HG02678 (cell line): Measurements from ENCODE around the gene BMPR2.

ENCODE experiments used
- ATAC-seq: cut with Tn5 transposase; IDR thresholded peaks from one replicate; pipeline ENCODE4 v1.9.1; 2021; ENCODE audit warnings: mild to moderate bottlenecking, moderate library complexity; ENCODE audit not compliant: unreplicated experiment

Gene BMPR2

DNA sequence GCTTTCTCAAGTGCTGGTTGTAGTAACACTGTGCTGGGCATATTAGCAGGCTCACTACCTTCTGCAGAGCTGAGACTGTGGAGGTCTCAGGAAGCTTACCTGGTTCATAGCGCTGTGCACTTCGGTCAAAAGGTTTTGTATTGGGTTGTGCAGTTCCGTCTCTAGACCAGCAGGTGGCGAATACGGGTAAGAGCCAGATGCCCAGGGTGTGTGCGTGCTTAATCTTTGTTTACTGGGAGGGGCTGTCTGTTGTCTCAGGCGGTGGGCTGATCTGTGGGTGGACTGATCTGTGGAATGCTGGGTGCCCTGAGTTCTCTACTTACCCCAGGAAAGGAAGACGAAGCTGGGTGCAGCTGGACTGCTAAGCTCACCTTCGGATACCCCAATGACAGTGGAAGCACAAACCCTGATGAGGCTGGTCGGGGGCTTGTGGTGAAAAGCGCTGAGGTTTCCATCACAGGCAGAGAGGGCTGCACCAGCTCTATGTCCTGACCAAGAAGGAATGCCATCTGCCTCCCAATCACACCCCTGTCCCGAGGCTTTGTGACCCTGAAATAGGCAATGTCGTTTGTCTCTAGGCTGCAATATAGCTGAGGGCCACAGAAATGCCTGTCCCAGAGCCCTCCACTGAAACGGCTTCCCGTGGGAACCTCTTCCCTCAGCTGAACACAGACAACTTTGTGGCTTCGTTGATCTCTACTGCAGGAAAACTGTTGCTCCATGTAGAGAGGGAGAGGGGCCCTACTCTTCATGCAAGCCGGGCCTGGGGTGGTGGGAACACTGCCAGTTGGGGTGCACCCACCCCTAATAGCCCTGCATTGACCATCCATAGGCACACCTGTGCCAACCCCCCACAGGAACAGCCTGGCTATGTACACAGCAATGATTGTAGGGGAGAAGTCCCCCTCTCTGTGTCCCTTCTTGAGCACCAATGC lies 212.8 kb downstream of the BMPR2 start:
- peak; percentile 82 for ATAC-seq

DNA sequence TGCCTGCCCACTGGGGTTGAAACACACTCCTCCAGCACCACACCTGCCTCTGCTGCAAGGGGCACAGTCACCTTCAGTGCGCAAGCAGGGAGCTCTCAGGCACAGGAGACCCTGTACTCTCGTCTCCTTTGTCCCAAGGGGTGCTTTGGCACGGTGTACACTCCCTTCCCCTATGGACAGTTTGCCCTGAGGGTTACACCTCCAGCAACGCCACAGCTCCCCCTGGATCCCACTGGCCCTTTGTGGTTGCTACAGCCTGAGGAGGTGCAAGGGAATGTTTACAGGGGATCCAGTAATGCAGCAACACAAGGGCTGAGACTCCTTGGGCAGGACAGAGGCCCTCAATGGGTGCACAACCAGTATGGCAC lies 213.4 kb downstream of the BMPR2 start:
- no peak for ATAC-seq

DNA sequence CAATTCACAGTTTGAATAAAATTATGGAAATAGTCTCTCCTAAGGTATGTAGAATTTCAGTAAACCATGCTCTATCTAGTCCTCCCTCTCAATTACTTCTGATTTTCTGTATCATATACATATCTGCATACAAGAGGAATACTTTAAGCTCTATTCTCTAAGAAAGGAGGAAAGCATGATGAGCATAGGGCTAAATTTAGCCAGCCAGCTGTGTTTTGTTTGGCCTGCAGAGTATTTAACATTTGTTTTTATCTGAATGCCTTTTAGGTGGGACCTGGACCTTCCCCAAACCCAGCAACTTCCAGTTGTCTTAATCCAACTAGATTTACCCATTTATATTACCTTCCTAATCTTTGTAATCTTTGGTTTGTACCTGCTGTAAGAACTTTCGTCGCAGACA lies 216.4 kb downstream of the BMPR2 start:
- no peak for ATAC-seq

DNA sequence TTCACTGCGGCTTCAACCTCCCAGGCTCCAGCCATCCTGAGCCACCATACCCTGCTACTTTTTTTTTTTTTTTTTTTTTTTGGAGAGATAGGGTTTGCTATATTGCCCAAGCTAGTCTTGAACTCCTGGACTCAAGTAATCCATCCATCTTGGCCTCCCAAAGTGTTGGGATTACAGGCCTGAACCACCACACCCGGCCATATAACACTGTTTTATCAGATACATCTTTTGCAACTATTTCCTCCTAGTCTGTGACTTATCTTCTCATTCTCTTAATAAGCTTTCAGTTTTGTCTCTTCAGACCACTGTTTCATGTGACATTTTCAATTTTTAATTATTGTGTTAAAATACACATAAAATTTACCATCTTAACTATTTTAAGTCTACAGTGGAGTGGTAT lies 223.0 kb downstream of the BMPR2 start:
- no peak for ATAC-seq

DNA sequence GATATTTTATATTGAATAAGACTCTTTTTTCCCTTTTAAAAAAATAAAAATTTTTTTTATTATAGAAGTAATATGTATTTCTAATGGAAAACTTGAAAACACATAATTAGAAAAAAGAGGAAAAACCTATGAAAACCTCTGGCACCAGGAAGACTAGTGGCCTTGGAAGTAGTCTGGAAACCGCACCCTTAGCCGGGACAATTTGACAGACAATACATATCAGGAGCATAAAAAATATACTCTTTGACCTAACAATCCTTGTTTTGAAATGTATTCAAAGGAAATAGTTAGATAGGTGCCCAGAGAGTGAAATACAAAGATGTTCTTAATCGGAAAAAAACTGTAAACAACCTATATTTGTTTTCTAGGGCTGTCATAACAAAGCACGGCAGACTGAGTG lies 223.8 kb downstream of the BMPR2 start:
- ATAC-seq = no peak

DNA sequence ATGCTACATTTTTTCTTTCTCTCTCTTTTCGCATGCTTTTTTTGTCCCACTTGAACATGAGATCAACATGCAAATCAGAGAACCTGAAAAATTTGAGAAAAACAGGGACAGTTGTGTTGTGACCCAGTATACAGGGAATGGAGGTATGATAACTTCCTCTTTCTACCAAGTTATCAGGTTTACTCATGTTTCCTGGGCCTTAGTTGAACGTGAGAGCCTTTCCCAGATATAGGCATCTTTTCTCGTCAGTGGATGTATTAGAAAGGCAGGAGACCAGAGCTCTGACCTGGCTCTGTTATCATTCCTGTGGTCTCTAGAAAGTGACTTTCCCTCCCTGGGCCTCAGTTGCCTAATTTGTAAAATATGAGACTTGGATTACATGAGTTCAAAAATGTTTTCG lies 228.6 kb downstream of the BMPR2 start:
- no peak for ATAC-seq

DNA sequence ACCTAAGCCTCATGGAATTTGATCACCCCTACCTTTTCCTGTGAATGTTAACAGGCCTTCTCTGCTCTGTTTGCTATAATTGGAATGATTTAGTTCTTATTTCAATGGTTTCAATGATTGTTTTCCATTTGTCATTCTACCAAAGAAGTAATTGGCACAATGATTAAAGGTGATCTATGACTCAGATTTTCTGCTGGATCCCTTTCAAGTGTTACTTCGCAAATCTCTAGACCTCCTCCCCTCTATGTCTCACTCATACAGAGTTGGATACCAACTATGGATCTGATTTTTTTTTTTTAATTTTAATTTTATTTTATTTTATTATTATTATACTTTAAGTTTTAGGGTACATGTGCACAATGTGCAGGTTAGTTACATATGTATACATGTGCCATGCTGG lies 229.0 kb downstream of the BMPR2 start:
- ATAC-seq = no peak

DNA sequence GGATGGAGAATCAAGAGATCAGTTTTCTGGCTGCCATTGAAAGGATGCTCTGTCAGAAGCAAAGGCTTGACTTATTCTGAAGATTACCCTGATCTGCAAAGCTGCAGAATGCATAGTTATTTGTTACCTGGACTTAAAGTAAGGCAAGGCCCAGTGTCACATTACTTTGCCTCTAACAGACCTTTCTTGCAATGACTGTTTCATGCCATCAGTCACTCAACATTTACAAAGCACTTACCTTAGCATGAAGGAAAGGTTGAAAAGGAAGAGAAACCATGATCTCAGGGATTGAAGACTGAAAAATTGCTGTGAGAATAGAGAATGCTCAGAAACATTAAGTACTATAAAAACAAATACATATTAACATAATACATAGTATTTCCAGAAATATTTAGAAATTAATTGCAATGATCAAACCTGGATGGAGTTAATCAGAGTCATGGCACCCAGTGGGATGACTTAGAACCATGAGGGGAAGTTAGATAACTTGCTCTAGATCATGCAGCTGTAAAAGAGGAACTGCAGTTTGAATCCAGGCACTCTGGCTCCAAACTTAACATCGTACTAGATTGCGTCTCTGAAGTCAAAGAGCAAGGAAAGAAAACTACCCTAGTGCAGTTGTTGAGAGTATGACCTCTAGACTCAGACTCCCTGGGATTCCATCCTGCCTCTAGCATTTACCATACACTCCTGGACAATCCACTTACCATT lies 232.2 kb downstream of the BMPR2 start:
- no peak for ATAC-seq

DNA sequence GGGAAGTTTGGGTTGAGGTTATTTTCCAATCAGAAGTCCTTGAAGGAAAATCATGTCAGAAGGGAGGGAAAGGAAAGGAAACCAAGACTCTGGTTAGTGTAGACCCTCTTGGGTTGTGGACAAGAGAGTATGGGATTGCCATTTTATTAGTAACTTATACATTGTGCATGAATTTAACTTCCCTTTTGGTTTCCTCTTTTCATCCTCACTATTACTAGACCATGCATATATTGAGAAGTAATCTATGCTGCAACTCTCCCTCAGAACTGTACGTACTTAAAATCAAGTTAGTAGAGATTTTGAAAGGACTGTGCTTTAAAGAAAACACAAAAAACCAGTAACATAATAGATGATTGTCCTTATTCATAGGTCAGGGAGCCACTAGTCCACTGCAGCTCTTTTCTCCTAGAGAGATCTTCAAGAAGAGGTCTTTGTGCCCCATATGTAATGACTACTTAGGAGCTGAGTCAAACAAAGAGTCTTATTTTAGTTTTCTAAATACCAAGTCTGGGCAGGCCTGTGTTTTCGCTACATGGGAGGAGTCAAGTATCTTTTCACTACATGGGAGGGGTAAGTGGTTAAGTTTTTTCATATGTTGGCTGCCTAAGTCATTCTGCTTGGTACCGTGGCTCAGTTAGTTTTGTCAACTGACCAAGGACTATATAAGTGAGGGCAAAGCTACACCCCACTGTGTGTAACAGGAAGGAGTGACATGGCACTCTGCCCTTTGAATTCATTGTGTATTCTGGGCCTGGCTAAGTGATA lies 233.4 kb downstream of the BMPR2 start:
- peak; percentile 85 for ATAC-seq

DNA sequence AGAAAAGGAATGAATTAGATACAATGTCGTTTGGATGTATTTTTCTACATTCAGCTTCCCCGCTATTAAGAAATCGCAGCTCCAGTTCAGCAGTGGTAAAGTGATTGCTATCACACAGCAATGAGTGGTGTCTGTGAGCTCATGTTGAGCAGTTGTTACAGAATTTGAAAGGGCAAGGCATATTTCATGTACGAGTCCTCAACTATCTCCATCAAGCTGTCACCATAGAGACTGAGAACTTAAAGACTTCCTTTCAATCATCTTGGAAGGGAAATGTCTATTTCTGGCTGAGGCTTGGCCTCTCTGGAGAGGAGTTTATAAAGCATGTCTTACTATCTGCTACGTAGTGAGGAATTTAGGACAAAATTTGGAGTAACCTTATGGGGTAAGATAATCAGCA lies 234.3 kb downstream of the BMPR2 start:
- ATAC-seq = no peak

DNA sequence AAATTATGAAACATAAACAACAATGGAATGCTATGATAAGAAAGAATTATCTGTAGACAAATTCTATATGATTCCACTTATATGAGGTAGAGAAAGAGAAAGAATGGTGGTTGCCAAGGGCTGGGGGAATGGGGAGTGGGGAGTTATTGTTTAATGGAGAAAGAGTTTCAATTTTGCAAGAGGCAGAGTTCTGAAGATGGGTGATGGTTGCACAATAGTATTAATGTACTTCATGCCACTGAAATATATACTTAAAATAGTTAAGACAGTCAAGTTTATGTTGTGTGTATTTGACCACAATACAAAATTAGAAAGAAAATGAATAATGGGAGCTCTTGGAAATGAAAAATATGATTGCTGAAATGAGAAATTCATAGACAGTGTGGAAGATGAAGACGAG lies 236.0 kb downstream of the BMPR2 start:
- no peak for ATAC-seq

DNA sequence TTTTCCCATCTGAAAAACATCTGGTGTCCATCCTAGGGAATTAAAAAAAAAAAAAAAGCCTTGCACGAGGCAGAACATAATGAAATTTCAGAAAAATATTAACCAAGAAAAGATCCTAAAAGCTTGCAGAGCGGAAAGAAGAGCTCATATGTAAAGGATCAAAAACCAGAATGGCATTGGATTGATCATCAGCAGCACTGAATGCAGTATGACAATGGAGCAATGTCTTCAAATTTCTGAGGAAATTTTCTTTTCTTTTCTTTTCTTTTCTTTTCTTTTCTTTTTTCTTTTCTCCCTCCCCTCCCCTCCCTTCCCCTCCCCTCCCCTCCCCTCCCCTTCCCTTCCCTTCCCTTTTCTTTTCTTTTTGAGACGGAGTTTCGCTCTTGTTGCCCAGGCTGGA lies 237.4 kb downstream of the BMPR2 start:
- no peak for ATAC-seq
